ENCODE measurements around the gene OGFOD3.
A peak's percentile ranks its signal among the peaks of the same experiment; 100 is the strongest.

Gene OGFOD3, protein sequence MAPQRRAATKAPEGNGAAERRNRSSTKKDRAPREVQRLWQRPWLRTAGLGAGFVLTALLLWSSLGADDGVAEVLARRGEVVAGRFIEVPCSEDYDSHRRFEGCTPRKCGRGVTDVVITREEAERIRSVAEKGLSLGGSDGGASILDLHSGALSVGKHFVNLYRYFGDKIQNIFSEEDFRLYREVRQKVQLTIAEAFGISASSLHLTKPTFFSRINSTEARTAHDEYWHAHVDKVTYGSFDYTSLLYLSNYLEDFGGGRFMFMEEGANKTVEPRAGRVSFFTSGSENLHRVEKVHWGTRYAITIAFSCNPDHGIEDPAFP

DNA sequence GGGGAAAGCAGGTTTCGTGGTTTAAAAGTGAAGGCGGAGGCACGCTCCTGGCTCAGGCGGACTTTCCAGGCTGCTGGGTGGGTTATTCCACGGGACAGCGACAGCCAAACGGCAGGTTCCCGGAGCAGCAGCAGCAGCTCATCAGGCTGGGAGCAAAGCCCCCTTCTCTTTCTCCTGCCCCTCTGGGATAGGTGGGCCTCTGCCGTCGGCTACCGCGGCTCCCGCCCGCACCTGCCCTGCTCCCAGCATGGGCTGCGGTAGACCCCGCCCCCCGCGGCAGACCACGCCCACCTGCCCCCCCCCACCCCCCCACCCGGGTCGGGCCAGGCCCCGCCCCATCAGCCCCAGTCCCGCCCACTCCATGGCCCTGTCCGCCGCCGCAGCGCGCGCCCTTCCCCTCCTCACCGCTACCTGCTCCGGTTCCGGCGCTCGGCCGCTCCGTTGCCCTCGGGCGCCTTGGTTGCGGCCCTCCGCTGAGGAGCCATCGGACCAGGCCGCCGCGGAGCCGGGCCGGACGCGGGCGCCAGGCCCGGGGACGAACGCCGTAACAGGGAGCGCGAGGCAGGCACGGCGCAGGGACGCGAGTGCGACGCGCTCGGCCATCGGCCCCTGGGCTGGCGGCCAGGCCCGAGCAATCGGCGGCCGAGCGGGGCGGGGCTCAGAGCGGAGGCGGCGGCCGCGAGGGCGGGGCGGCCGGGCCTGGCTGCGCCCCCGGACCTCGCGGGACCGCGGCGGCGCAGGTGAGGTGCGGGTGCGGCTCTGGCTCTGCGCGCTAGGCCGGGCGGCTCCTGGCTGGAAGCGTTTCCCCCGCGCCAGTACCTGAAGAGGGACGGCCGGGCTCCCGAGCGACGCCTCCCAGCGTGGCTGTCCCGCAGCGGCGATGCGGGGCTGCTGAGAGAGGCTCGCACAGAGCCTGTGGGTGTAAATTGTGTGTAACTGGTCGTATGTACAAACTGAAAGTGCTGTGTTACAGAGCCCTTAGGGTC is at the start of gene OGFOD3, which contains the start of gene HEXD:
TSS of gene OGFOD3 (minus strand) at position 586 of the 986 bp plus-strand sequence. CDS start at position 485, 101 bp downstream.
TSS of gene HEXD (plus strand) at position 347 of the 986 bp plus-strand sequence. CDS start 1,453 bp downstream, outside the sequence.
- peak; percentile 68 for DNase-seq (ENCODE audit: low read depth)
- no peak for TF ChIP-seq CTCF (conservative IDR thresholded peaks at IDR 0.05; ENCODE audit: control insufficient read depth, insufficient read depth, low read depth, low read length)
- peak within 1 kb of the TSS; percentile 72 for H3K4me3 ChIP-seq (ENCODE audit: control insufficient read depth, low read depth, low read length)

GRCh38 chr17:82465023-82465603 is 46.7 kb upstream of the OGFOD3 start:
- no peak for TF ChIP-seq CTCF (conservative IDR thresholded peaks at IDR 0.05; ENCODE audit: control insufficient read depth, insufficient read depth, low read depth, low read length)
- DNase-seq (ENCODE audit: low read depth), result no peak

DNA sequence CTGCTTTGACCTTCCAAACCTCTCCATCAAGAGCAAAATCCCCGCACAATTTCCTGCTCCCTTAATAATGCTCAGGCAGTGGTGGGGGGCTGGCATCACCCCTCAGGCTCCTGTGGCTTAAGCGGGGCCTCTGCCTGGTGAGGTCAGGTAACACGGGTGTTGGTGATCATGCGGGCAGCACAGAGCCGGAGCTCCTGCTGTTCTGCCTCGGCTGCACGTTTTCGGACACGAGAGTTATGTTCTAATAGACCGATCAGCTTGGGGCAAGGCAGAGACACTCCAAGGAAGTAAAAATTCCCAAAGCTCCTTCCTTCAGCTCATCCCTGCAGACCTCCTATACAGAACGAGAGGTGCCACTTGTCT is 46.2 kb upstream of the OGFOD3 start:
- no peak for TF ChIP-seq CTCF (conservative IDR thresholded peaks at IDR 0.05; ENCODE audit: control insufficient read depth, insufficient read depth, low read depth, low read length)
- no peak for DNase-seq (ENCODE audit: low read depth)
- H3K4me3 ChIP-seq (ENCODE audit: control insufficient read depth, low read depth, low read length), result no peak overlapping the region

More at GRCh38 chr17:82465023-82465603, 46.7 kb upstream of the OGFOD3 start:
- H3K4me3 ChIP-seq (ENCODE audit: control insufficient read depth, low read depth, low read length), result no peak overlapping the region

GRCh38 chr17:82463925-82464566 is 45.7 kb upstream of the OGFOD3 start:
- H3K4me3 ChIP-seq (ENCODE audit: control insufficient read depth, low read depth, low read length), result no peak overlapping the region
- no peak for DNase-seq (ENCODE audit: low read depth)
- TF ChIP-seq CTCF (conservative IDR thresholded peaks at IDR 0.05; ENCODE audit: control insufficient read depth, insufficient read depth, low read depth, low read length), result no peak

- no peak for DNase-seq (ENCODE audit: low read depth)
- no peak overlapping the region for H3K4me3 ChIP-seq (ENCODE audit: control insufficient read depth, low read depth, low read length)
- no peak for TF ChIP-seq CTCF (conservative IDR thresholded peaks at IDR 0.05; ENCODE audit: control insufficient read depth, insufficient read depth, low read depth, low read length)
Observed at GRCh38 chr17:82463391-82463790, 45.0 kb upstream of the OGFOD3 start.
